Stimulated activated CD4-positive, alpha-beta T cell treated with anti-CD3 and anti-CD28 coated beads, Interleukin-4, amount 100 ng/mL, for 24 hours (primary cell): ENCODE data around the gene MTSS2.

ENCODE experiments used
- DNase-seq: peaks from one replicate; pipeline ENCODE4 v3.0.0-alpha.2; 2020

Gene MTSS2

GRCh38 chr16:70665806-70666735, 19.8 kb downstream of the MTSS2 start:
- no peak for DNase-seq

DNA sequence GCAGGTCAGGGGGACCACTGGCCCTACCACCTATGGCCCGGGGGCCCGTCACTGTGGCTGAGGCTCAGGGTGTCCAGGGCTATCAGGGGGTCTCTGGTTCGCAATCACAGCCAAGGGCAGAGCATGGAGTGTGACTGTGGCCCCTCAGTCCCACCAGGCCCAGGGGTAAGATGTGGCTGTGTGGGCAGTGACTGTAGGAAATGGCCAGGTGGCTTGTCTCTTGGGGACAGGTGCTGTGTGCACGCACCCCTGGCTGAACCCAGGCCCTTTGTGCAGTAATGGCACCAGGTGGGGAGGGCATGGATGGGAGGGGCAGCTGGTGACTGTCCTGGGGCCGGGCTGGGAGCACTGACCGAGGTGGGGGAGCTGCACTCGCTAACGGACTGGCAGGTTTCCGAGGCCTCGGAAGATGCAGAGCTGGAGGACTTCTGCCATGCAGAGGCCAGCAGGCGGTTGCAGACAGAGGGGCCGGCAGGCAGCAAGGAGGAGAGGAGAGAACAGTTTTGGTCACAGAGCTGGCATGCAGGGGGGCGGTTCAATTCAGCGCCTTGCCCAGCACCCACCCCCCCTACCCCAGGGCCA, 20.6 kb downstream of the MTSS2 start:
- no peak for DNase-seq

GRCh38 chr16:70664325-70665112, 21.3 kb downstream of the MTSS2 start:
- DNase-seq: no peak

- DNase-seq: no peak
Measured at GRCh38 chr16:70663524-70664324, 22.1 kb downstream of the MTSS2 start.

GRCh38 chr16:70662991-70663523, 22.8 kb downstream of the MTSS2 start:
- no peak for DNase-seq

- no peak for DNase-seq
Measured at GRCh38 chr16:70661918-70662641, 23.8 kb downstream of the MTSS2 start.

DNA sequence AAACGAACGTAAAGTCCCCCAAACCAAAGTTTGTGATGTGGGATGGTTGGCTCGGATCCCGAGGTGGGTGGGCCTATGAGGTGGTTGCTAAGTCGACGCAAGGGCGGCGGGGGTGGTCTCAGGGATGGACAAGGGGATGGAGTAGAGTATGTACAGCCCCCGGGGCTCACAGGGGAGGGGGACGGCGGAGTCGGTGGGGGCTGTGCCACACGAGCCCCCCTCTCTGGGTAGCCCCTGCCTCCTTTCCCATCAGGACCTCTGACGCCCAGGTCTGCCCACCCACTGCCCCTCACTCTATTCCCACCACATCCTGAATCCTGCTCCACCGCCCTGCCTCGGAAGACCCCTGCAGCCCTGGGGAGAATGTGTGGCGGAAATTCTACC, 24.3 kb downstream of the MTSS2 start:
- DNase-seq: no peak

GRCh38 chr16:70660672-70661350, 25.0 kb downstream of the MTSS2 start:
- no peak for DNase-seq

- no peak for DNase-seq
Measured at GRCh38 chr16:70659953-70660671, 25.7 kb downstream of the MTSS2 start.

DNA sequence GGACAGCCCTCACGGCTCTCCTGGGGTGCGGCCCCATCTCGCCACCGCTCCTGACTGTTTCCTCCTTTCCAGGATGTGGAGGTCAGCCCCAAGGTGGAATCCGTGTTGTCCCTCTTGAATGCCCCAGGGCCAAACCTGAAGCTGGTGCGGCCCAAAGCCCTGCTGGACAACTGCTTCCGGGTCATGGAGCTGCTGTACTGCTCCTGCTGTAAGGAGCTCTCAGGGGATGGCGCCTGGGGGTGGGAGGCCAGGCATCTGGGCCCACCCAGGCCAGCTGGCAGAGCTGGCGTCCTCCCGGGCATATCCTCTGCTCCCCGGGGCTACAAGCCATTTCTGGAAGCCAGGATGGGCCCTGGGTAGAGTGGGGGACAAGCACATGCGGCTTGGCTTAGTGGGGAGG, 26.3 kb downstream of the MTSS2 start:
- DNase-seq: no peak

DNA sequence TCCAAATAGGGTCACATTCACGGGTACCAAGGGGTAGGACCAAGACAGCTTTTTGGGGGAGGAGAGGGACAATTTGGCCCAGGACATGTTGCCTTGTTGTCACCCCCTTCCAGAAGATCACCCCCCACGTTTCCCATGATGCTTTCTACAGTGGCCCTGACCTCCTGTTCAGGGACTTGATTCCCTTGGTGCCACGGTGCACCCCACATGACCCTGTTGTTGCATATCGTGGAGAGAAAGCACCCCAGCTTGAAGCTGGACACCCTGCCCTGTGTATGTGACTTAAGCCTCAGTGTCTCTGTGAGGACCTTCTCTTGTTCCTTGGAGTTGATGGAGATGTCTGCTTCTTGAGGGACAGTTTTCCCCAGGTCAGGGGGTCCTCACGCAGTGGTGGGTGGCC, 26.9 kb downstream of the MTSS2 start:
- DNase-seq: no peak

- DNase-seq: no peak
Measured at GRCh38 chr16:70657956-70658355, 27.9 kb downstream of the MTSS2 start.

GRCh38 chr16:70656712-70657263, 29.1 kb downstream of the MTSS2 start:
- DNase-seq: no peak

GRCh38 chr16:70656065-70656711, 29.7 kb downstream of the MTSS2 start:
- DNase-seq: no peak

DNA sequence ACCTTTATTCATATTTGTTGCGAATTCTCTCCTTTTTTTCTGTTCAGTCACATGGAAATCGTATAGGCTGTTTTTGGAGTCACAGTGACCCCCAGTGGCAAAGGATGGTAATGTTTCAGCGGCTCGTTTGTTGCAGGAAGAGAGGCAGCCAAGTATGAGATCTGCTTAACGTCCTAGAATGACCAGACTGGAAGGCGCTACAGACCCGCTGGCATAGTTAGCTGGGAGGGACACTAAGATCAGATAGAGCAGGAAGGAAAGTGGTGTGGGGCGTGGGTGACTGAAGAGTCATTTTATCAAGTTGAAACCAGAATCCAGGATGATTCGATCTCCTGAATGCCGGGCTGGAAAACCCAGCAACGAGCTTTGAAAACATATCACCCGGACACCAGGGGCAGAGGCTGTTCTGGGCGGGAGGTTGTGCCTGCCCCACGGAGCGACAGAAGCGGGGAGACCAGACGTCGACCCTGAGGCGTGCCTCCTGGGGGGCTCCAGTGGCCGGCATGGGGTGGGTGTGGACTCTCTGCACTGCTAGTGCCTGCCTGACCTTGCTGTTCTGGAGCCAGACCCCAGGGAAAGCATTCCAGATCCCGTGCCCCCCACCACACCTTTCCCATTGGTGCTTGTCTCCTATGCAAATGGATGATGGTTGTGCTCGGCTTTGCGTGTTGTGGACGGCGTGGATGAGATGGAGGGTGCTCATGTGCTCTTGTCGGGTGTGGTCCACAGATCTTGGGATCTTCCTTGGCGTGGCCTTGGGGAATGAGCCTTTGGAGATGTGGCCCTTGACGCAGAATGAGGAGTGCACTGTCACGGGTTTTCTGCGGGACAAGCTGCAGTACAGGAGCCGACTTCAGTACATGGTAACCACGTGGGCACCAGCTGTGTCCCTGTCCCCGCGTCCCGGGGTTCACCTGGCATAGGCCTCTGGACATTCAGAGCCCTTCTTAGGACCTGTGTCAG, 31.8 kb downstream of the MTSS2 start:
- DNase-seq: peak; percentile 82

DNA sequence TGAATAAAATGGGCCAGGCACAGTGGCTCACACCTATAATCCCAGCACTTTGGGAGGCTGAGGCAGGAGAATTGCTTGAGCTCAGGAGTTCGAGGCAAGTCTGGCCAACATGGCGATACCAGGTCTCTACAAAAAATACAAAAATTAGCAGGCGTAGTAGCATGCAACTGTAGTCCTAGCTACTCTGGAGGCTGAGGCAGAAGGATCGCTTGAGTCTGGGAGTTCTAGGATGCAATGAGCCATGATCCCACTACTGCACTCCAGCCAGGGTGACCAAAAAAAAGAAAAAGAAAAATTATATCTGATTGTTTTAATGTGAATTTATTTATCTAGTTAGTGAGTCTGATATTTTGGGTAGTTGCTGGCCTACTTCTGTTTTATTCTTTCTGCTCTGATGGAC, 32.4 kb downstream of the MTSS2 start:
- no peak for DNase-seq

DNA sequence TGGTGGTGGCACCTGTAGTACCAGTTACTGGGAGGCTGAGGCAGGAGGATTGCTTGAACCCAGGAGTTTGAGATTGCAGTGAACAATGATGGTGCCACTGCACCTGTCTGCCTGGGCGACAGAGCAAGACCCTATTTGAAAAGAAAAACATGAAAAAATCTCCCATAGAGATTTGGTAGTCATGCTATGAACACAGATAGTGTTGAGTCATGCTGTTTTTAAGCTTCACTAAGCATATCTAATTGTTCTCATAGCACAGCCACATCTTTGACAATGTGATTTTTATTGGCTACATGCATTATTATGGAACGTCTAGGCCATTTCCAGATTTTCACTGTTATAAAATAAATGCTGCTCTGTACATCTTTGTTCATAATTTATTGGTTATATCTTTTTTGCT, 33.5 kb downstream of the MTSS2 start:
- no peak for DNase-seq

GRCh38 chr16:70651524-70651923, 34.3 kb downstream of the MTSS2 start:
- no peak for DNase-seq
